Left ventricle myocardium inferior (tissue), 1 donor: ENCODE data around the gene MST1. TPM values are rescaled to one million over a fixed set of nuclear protein-coding genes. Genes with fewer than 3 reads are reported as not detected.

ENCODE experiments used
- DNase-seq: peaks from one replicate; pipeline ENCODE4 v3.0.0-alpha.2; 2020
- H3K27ac ChIP-seq: fragments of 200-600 bp; replicated peaks from 2 replicates; pipeline ENCODE4 v1.8.0; 2021
- H3K27me3 ChIP-seq: fragments of 200-600 bp; 2 replicates; pipeline ENCODE4 v1.8.0; 2021; ENCODE audit warnings: low read depth
- H3K36me3 ChIP-seq: fragments of 200-600 bp; 2 replicates; pipeline ENCODE4 v1.8.0; 2021
- H3K4me1 ChIP-seq: fragments of 200-600 bp; 2 replicates; pipeline ENCODE4 v1.8.0; 2021
- H3K4me3 ChIP-seq: fragments of 200-600 bp; 2 replicates; pipeline ENCODE4 v1.8.0; 2021; ENCODE audit warnings: mild to moderate bottlenecking, moderate library complexity
- H3K9me3 ChIP-seq: fragments of 200-600 bp; replicated peaks from 2 replicates; pipeline ENCODE4 v1.8.0; 2021
- intact Hi-C: fragments of 100-400 bp; cut with micrococcal nuclease; formaldehyde crosslinking; loops from one replicate; pipeline ENCODE4 v1.11.0; 2022
- total RNA-seq: library from RNA; stranded (reverse); fragmentation: NEBNext Ultra II Directional; extraction: Animal tissue kit (Norgen Biotek cat#: 25700); gene quantifications from one replicate; pipeline ENCODE4 v1.2.1, GENCODE V29; 2021
- TF ChIP-seq, protein P1 (sequence below): fragments of 200-600 bp; IDR thresholded peaks from 2 replicates; pipeline ENCODE4 v1.8.0; 2021; ENCODE audit warnings: antibody characterized with exemption, mild to moderate bottlenecking, borderline replicate concordance
- donor health status: DM: no; HTN: yes; CAD: no; lungs with severe emphysema.

The MST1 gene
- total RNA-seq, 1 donor from 2014 or later = 5.4 TPM

DNA sequence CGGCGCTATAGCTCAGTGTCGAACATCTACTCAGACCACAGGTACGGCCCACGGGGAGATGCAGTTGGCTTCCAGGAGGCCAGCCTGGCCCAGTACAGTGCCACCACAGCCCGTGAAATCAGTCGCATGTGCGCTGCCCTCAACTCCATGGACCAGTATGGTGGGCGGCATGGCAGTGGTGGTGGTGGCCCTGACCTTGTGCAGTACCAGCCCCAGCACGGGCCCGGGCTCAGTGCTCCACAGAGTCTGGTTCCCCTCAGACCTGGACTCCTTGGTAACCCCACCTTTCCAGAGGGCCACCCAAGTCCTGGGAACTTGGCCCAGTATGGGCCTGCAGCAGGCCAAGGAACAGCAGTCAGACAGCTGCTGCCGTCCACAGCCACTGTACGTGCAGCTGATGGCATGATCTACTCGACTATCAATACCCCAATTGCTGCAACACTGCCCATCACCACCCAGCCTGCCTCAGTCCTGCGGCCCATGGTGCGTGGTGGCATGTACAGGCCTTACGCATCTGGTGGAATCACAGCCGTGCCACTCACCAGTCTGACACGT lies 33.5 kb downstream of the MST1 start:
- Histone ChIP-seq H3K27me3 (no peaks in the 10 kb centered on the region), H3K4me1 (no peaks in the 10 kb centered on the region), H3K36me3 (no peaks in the 10 kb centered on the region), H3K4me3 (no peak overlapping the region), H3K9me3 (no peaks in the 10 kb centered on the region), H3K27ac (no peak overlapping the region)
- intact Hi-C loops = no loop called here
- DNase-seq = no peak
- TF ChIP-seq, protein P1, sequence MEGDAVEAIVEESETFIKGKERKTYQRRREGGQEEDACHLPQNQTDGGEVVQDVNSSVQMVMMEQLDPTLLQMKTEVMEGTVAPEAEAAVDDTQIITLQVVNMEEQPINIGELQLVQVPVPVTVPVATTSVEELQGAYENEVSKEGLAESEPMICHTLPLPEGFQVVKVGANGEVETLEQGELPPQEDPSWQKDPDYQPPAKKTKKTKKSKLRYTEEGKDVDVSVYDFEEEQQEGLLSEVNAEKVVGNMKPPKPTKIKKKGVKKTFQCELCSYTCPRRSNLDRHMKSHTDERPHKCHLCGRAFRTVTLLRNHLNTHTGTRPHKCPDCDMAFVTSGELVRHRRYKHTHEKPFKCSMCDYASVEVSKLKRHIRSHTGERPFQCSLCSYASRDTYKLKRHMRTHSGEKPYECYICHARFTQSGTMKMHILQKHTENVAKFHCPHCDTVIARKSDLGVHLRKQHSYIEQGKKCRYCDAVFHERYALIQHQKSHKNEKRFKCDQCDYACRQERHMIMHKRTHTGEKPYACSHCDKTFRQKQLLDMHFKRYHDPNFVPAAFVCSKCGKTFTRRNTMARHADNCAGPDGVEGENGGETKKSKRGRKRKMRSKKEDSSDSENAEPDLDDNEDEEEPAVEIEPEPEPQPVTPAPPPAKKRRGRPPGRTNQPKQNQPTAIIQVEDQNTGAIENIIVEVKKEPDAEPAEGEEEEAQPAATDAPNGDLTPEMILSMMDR = no peak

DNA sequence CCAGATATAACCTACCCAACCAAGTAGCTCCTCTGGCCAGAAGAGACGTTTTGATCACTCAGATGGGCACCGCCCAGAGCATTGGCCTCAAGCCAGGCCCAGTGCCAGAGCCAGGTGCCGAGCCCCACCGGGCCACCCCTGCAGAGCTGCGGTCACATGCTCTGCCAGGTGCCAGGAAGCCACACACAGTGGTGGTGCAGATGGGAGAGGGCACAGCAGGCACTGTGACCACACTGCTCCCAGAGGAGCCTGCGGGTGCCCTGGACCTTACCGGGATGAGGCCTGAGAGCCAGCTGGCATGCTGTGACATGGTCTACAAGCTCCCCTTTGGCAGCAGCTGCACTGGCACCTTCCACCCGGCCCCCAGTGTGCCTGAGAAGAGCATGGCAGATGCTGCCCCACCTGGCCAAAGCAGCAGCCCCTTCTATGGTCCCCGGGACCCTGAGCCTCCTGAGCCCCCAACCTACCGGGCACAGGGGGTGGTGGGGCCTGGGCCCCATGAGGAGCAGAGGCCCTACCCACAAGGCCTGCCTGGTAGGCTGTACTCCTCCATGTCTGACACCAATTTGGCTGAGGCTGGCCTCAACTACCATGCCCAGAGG lies 34.2 kb downstream of the MST1 start:
- Histone ChIP-seq H3K4me3 (no peak overlapping the region), H3K27me3 (no peaks in the 10 kb centered on the region), H3K36me3 (no peaks in the 10 kb centered on the region), H3K27ac (no peak overlapping the region), H3K4me1 (no peaks in the 10 kb centered on the region), H3K9me3 (no peaks in the 10 kb centered on the region)
- TF ChIP-seq, protein P1 = no peak
- DNase-seq = no peak
- intact Hi-C loops = no loop called here

DNA sequence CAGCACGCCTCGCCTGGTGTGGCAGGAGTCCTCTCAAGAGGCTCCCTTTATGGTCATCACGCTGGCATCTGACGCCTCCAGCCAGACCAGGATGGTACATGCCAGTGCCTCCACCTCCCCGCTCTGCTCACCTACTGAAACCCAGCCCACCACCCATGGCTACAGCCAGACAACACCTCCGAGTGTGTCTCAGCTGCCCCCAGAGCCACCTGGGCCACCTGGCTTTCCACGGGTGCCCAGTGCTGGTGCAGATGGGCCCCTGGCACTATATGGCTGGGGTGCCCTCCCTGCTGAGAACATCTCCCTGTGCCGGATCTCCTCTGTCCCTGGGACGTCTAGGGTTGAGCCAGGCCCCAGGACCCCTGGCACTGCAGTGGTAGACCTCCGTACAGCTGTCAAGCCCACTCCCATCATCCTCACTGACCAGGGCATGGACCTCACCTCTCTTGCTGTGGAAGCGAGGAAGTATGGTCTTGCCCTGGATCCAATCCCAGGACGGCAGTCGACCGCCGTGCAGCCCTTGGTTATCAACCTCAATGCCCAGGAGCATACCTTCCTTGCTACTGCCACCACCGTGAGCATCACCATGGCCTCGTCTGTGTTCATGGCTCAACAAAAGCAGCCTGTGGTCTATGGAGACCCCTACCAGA lies 35.0 kb downstream of the MST1 start:
- H3K4me1 ChIP-seq = peaks cover 5% of the 10 kb centered on the region
- no peak overlapping the region for H3K4me3 ChIP-seq
- no peaks in the 10 kb centered on the region for H3K9me3 ChIP-seq
- DNase-seq = no peak
- TF ChIP-seq, protein P1 = no peak
- no peaks in the 10 kb centered on the region for H3K27me3 ChIP-seq
- intact Hi-C loops = no loop called here
- no peaks in the 10 kb centered on the region for H3K36me3 ChIP-seq
- H3K27ac ChIP-seq = no peak overlapping the region

DNA sequence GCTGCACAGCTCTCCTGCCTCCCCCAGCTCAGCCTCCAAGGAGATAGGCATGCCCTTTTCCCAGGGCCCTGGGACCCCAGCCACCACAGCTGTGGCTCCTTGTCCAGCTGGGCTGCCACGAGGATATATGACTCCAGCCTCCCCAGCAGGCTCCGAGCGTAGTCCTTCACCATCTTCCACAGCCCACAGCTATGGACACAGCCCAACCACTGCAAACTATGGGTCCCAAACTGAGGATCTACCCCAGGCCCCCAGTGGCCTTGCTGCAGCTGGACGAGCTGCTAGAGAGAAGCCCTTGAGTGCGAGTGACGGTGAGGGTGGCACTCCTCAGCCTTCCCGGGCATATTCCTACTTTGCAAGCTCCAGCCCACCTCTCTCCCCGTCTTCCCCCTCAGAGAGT lies 35.7 kb downstream of the MST1 start:
- Histone ChIP-seq H3K9me3 (no peaks in the 10 kb centered on the region), H3K4me3 (no peak overlapping the region), H3K4me1 (peaks cover 12% of the 10 kb centered on the region), H3K36me3 (no peaks in the 10 kb centered on the region), H3K27ac (no peak overlapping the region), H3K27me3 (no peaks in the 10 kb centered on the region)
- intact Hi-C loops = no loop called here
- TF ChIP-seq, protein P1 = no peak
- no peak for DNase-seq

DNA sequence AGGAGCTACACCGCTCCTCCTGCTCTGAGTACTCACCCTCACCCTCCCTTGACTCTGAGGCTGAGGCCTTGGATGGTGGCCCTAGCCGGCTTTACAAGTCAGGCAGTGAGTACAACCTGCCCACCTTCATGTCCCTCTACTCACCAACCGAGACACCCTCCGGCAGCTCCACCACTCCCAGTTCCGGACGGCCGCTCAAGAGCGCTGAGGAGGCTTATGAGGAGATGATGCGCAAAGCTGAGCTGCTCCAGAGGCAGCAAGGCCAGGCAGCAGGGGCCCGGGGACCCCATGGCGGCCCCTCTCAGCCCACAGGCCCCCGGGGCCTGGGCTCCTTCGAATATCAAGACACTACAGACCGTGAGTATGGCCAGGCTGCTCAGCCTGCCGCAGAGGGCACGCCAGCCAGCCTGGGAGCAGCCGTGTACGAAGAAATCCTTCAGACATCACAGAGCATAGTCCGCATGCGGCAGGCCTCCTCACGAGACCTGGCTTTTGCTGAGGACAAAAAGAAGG lies 36.3 kb downstream of the MST1 start:
- no peak overlapping the region for H3K27ac ChIP-seq
- intact Hi-C loops = no loop called here
- H3K4me1 ChIP-seq = peaks cover 19% of the 10 kb centered on the region
- DNase-seq = no peak
- no peak overlapping the region for H3K4me3 ChIP-seq
- H3K9me3 ChIP-seq = no peaks in the 10 kb centered on the region
- H3K36me3 ChIP-seq = no peaks in the 10 kb centered on the region
- TF ChIP-seq, protein P1 = no peak
- no peaks in the 10 kb centered on the region for H3K27me3 ChIP-seq
